PC-3 (cell line): ENCODE data around the gene NEGR1.

Experiments used
- CTCF ChIP-seq: fragments of 300-600 bp; sonication (generic); conservative IDR thresholded peaks from 2 replicates; pipeline ENCODE4 v1.5.1; 2017; ENCODE audit warnings: antibody characterized with exemption, low read depth, mild to moderate bottlenecking, low read length
- EZH2 ChIP-seq: fragments of 300-600 bp; sonication (generic); IDR thresholded peaks from one replicate; pipeline ENCODE4 v1.6.1; 2017; ENCODE audit warnings: antibody characterized with exemption, mild to moderate bottlenecking, low read length; ENCODE audit not compliant: unreplicated experiment
- EZH2phosphoT487 ChIP-seq: fragments of 300-600 bp; sonication (generic); IDR thresholded peaks from 2 replicates; pipeline ENCODE4 v1.6.1; 2018; ENCODE audit warnings: mild to moderate bottlenecking, antibody characterized with exemption, low read length, borderline replicate concordance

- TF ChIP-seq CTCF = no peak
- TF ChIP-seq EZH2 = no peak
- no peak for TF ChIP-seq EZH2phosphoT487
Observed at GRCh38 chr1:71804140-71804539, 478.2 kb downstream of the NEGR1 start.
